ENCODE data around the gene VGLL4.
A peak's percentile ranks its signal among the peaks of the same experiment; 100 is the strongest.

The VGLL4 gene

DNA sequence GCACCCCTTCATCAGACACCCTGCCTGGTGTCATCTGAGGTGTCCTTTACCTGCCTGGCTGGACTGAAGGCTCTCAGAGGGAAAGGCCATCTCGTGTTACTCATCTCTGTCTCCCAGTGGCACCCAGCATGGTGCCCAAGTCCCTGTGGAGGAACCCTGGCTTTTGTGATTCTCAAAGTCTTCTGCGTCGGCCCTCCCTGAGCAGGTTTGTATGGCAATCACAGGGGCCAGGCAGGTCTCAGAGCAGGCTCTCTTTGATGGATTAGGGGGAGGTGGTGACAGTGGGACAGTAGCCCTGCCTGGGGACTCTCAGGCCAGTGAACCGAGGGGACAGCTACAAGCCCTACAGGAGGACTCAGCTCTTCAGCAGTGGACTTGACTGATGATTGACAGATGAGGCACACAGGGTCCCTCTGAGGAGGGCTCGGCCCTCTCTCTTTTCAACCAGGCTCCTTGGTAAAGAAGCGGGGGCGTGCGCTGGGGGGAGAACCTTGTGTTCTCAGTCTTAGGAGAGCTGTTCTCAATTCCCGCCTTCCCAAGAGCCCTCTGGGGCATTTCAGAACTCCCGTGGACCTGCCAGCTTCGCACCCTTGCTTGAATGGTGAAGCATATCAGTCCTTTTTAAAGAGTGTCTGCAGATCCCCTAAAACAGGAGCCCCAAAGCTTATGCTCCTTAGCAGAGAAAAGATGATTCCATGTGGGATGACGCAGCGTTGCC, 108.3 kb downstream of the VGLL4 start:
- H3K27ac Mint-ChIP-seq = peak overlapping the region; percentile 92 to 98 (median 94)

DNA sequence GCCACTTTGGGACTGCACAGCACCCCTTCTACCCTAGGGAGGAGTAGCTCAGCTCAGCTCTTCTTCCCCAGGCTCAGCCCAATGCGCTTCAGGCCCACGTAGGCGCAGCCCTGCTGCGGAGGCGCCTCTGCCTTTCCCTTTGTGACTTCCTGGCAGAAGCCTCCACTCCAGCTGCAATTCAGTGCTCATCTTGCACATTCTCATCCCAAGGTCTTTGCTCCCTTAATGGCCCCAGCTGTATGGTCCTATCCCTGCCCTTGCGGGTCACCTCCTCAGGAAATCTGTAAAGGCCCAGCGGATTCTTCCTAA, 109.0 kb downstream of the VGLL4 start:
- TF ChIP-seq, protein P1, sequence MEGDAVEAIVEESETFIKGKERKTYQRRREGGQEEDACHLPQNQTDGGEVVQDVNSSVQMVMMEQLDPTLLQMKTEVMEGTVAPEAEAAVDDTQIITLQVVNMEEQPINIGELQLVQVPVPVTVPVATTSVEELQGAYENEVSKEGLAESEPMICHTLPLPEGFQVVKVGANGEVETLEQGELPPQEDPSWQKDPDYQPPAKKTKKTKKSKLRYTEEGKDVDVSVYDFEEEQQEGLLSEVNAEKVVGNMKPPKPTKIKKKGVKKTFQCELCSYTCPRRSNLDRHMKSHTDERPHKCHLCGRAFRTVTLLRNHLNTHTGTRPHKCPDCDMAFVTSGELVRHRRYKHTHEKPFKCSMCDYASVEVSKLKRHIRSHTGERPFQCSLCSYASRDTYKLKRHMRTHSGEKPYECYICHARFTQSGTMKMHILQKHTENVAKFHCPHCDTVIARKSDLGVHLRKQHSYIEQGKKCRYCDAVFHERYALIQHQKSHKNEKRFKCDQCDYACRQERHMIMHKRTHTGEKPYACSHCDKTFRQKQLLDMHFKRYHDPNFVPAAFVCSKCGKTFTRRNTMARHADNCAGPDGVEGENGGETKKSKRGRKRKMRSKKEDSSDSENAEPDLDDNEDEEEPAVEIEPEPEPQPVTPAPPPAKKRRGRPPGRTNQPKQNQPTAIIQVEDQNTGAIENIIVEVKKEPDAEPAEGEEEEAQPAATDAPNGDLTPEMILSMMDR (IDR thresholded peaks at IDR 0.05; ENCODE audit: unreplicated experiment in 3 of 3) = no peak
- H3K27me3 Mint-ChIP-seq (ENCODE audit: low read depth) = no peaks in the 10 kb centered on the region
- H3K4me1 Mint-ChIP-seq = peaks cover 70% of the 10 kb centered on the region
- peak overlapping the region; percentile 92 to 98 (median 94) for H3K27ac Mint-ChIP-seq
- H3K9me3 Mint-ChIP-seq = no peaks in the 10 kb centered on the region
- peak overlapping the region in 1 of 3 experiments; percentile 43 for H3K4me3 Mint-ChIP-seq
- peaks cover 6% of the 10 kb centered on the region for H3K36me3 Mint-ChIP-seq (ENCODE audit: low read depth)

More for the DNA sequence above, 108.3 kb downstream of the VGLL4 start:
- Mint-ChIP-seq H3K36me3 (ENCODE audit: low read depth) (peaks cover 3% of the 10 kb centered on the region), H3K9me3 (no peaks in the 10 kb centered on the region), H3K27me3 (ENCODE audit: low read depth) (no peaks in the 10 kb centered on the region), H3K4me3 (no peak overlapping the region), H3K4me1 (peaks cover 66% of the 10 kb centered on the region)
- TF ChIP-seq, protein P1 (IDR thresholded peaks at IDR 0.05; ENCODE audit: unreplicated experiment in 3 of 3) = no peak

DNA sequence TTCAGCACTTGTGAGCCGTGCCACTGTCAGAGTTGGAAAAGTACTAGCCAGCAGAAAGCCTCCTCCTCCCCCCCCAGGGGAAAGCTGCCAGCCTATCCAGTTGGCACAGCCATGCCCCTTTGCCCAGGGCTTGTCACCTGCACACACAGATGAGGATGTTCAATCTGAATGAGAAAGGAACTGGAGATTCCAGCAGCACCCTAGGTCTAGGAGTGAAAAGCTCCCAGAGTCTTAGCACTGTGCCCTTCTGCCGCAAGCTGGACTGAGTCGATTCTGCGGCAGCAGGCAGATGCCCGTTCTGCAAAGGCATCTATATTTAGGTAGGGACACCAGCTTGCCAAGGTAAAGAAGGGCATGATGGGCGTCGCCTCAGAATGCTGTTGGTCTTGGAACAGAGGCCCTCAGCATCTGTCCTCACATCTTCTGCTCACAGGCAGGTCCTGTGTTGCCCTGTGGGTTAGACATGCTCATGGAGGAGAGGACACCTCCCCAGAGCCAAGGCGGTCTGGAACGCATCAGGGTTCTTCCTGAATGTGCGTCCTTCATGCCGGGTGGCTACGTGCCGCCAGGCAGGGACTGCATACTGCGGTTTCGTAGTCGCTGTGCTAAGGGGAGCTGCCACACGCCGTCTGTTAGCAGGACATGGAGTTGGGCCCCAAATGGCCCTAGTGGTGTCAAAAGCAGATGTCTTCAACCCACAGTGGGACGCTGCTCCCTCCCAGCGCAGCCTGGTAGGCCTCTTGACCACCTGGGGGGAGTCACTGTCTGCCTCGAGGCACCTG, 109.5 kb downstream of the VGLL4 start:
- Mint-ChIP-seq H3K27me3 (ENCODE audit: low read depth) (no peaks in the 10 kb centered on the region), H3K9me3 (no peaks in the 10 kb centered on the region), H3K4me3 (peak overlapping the region in 2 of 3 experiments; percentile 29 to 40), H3K36me3 (ENCODE audit: low read depth) (peaks cover 7% of the 10 kb centered on the region), H3K27ac (peak overlapping the region; percentile 92 to 98 (median 94)), H3K4me1 (peaks cover 65% of the 10 kb centered on the region)
- TF ChIP-seq, protein P1 (IDR thresholded peaks at IDR 0.05; ENCODE audit: unreplicated experiment in 3 of 3) = no peak

DNA sequence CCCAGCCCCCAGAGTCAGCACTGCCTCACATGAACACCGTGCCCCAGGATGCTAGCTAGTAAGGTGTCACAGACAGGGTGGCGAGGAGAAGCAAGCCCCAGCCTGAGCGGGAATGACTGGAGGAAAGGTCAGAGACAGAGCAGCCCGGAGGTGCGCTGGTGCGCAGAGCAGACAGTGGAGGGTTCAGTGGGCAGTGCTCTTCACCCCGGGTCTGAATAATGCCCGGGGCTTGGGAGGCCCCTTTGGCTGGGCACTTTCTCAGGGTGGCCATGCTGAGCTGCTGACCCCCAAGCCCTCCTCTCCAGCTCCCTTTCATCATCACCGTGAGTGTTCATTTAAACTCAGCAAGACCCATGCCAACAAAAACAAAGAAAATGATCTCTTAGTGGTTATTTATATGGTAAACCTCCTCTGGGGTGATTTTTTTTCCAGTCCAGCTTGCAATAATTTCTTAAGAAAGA, 110.8 kb downstream of the VGLL4 start:
- Mint-ChIP-seq H3K36me3 (ENCODE audit: low read depth) (peaks cover 10% of the 10 kb centered on the region), H3K9me3 (no peaks in the 10 kb centered on the region), H3K27me3 (ENCODE audit: low read depth) (no peaks in the 10 kb centered on the region), H3K4me1 (peaks cover 61% of the 10 kb centered on the region), H3K27ac (peak overlapping the region; percentile 92 to 98 (median 94)), H3K4me3 (peak overlapping the region in 2 of 3 experiments; percentile 16 to 55)
- TF ChIP-seq, protein P1 (IDR thresholded peaks at IDR 0.05; ENCODE audit: unreplicated experiment in 3 of 3) = no peak

DNA sequence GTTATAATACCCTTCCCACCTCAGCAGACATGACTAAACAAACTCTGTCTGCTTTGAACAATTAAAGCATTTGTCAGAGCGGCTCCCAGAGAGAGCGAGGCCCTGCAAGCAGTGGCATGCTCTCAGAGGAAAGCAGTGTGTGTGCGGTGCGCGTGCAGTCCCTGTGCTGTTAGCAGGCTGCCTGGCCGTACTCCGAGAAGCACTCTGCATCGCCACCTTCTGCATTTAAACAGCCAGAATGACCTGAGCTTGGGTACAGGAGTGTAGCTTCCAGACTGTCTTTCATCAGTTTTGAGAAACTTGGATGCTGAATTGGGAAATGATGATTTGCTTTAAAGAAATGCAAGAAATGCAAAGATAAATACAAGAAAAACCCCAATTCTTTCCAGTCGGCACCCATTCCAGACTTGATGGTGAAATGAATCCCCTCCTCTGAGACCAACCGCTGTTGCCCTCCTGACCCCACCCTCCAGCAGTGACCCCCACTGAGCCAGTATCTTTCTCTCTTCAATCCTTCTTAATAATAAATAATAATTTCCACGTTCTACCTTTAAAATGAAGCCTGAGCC, 113.5 kb downstream of the VGLL4 start:
- H3K36me3 Mint-ChIP-seq (ENCODE audit: low read depth) = peaks cover 17% of the 10 kb centered on the region
- no peak overlapping the region for H3K4me3 Mint-ChIP-seq
- H3K27ac Mint-ChIP-seq = peak overlapping the region; percentile 44 to 91 (median 72)
- H3K4me1 Mint-ChIP-seq = peaks cover 46% of the 10 kb centered on the region
- H3K9me3 Mint-ChIP-seq = peaks cover 3% of the 10 kb centered on the region
- TF ChIP-seq, protein P1 (IDR thresholded peaks at IDR 0.05; ENCODE audit: unreplicated experiment in 3 of 3) = no peak
- H3K27me3 Mint-ChIP-seq (ENCODE audit: low read depth) = no peaks in the 10 kb centered on the region

Data from nephron (organoid).